ENCODE results near the gene TSEN2. TPM values are rescaled to one million over a fixed set of nuclear protein-coding genes. Genes with fewer than 3 reads are reported as not detected.
"Not testable (repeated sequence)": the region's sequence is repeated elsewhere in the genome, so short reads cannot be mapped to it uniquely, and the experiment has no call there.

TSEN2 gene
- polyA plus RNA-seq, 2 of the 4 experiments (the other 2 are of a cell fraction) = 24.9 to 33.1 TPM

DNA sequence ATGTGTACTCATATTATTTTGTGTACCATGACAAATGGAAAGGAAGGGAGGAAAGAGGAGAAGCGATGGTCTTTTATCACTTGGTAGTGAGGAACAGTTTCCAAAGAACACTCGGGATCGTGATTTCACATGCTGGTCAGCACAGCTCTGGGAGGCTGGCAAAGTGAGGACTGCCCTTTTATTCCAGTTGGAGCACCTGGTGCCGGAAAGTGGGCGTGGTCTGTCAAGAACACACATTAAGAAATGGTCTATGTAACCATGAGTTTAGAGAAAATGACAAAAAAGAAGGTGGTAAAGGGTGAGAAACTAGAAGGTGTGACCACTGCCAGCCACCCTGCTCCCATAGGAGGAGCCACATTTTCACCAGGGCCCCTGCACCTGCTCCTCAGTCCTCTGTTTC, 7.0 kb upstream of the TSEN2 start:
- 91% methylated on average over 5 of the region's 5 CpGs for WGBS (ENCODE audit: missing lambda C conversion rate)
- Histone ChIP-seq H3K4me2 (no peak overlapping the region), H3K27ac (peak overlapping the region in 1 of 2 experiments; percentile 77; a peak in 3 of 6 replicates), H3K4me3 (no peak overlapping the region), H3K4me1 (peaks cover 28% of the 10 kb centered on the region), H3K9me3 (no peaks in the 10 kb centered on the region)
- TF ChIP-seq, protein P1, sequence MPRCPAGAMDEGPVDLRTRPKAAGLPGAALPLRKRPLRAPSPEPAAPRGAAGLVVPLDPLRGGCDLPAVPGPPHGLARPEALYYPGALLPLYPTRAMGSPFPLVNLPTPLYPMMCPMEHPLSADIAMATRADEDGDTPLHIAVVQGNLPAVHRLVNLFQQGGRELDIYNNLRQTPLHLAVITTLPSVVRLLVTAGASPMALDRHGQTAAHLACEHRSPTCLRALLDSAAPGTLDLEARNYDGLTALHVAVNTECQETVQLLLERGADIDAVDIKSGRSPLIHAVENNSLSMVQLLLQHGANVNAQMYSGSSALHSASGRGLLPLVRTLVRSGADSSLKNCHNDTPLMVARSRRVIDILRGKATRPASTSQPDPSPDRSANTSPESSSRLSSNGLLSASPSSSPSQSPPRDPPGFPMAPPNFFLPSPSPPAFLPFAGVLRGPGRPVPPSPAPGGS (IDR thresholded peaks at IDR 0.05) = no peak
- no peak for TF ChIP-seq RNF2 (IDR thresholded peaks at IDR 0.05; ENCODE audit: borderline replicate concordance, low read depth)
- TF ChIP-seq BHLHE40 (IDR thresholded peaks at IDR 0.05; ENCODE audit: low read depth, low read length) = no peak
- TF ChIP-seq HEYL (CRISPR knock-in tag; IDR thresholded peaks at IDR 0.05) = no peak
- no peak for TF ChIP-seq HDAC2 (IDR thresholded peaks at IDR 0.05)
- TF ChIP-seq TFCP2L1 (CRISPR knock-in tag; IDR thresholded peaks at IDR 0.05) = no peak
- TF ChIP-seq FOXS1 (CRISPR knock-in tag; IDR thresholded peaks at IDR 0.05) = no peak
- no peak for TF ChIP-seq PHF8 (IDR thresholded peaks at IDR 0.05; ENCODE audit: borderline replicate concordance, low read depth)
- TF ChIP-seq, protein P2, sequence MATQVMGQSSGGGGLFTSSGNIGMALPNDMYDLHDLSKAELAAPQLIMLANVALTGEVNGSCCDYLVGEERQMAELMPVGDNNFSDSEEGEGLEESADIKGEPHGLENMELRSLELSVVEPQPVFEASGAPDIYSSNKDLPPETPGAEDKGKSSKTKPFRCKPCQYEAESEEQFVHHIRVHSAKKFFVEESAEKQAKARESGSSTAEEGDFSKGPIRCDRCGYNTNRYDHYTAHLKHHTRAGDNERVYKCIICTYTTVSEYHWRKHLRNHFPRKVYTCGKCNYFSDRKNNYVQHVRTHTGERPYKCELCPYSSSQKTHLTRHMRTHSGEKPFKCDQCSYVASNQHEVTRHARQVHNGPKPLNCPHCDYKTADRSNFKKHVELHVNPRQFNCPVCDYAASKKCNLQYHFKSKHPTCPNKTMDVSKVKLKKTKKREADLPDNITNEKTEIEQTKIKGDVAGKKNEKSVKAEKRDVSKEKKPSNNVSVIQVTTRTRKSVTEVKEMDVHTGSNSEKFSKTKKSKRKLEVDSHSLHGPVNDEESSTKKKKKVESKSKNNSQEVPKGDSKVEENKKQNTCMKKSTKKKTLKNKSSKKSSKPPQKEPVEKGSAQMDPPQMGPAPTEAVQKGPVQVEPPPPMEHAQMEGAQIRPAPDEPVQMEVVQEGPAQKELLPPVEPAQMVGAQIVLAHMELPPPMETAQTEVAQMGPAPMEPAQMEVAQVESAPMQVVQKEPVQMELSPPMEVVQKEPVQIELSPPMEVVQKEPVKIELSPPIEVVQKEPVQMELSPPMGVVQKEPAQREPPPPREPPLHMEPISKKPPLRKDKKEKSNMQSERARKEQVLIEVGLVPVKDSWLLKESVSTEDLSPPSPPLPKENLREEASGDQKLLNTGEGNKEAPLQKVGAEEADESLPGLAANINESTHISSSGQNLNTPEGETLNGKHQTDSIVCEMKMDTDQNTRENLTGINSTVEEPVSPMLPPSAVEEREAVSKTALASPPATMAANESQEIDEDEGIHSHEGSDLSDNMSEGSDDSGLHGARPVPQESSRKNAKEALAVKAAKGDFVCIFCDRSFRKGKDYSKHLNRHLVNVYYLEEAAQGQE (IDR thresholded peaks at IDR 0.05) = no peak
- TF ChIP-seq RFX5 (IDR thresholded peaks at IDR 0.05) = no peak
- TF ChIP-seq MAFK (IDR thresholded peaks at IDR 0.05; ENCODE audit: partially characterized antibody) = no peak
- no peak for TF ChIP-seq CHD2 (IDR thresholded peaks at IDR 0.05; ENCODE audit: low read length, partially characterized antibody)
- no peak for TF ChIP-seq KDM1A (IDR thresholded peaks at IDR 0.05; ENCODE audit: low read depth)
- TF ChIP-seq ZNF302 (CRISPR knock-in tag; IDR thresholded peaks at IDR 0.05) = no peak
- no peak for TF ChIP-seq GATA3 (IDR thresholded peaks at IDR 0.05; ENCODE audit: borderline replicate concordance)
- DNase-seq (ENCODE audit: low read depth in 1 of 2, low spot score in 1 of 2) (no peak), FAIRE-seq (no peak), ATAC-seq (no peak)
- ChIA-PET CTCF (interaction anchor here (1.7 to 12.5 kb wide), 3 partner anchors 282 to 339 kb away, joined by 4 to 342 read pairs (median 85); no protein-coding TSS in a partner anchor), POLR2A (no interaction called here)

DNA sequence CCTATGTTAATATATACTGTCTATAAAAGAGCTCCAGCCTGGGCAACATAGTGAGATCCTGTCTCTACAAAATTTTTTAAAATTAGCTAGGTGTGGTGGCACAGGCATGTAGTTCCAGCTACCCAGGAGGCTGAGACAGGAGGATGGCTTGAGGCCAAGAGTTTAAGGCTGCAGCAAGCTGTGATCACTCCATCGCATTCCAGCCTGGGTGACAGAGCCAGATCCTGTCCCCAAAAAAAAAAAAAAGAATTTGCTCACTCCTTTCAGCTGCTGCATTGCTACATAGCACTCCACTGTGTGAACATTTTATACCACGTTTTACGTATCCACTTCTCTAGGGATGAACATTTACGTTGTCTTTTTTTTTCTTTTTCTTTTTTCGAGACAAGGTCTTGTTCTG, 6.0 kb upstream of the TSEN2 start:
- DNase-seq (ENCODE audit: low read depth in 1 of 2, low spot score in 1 of 2) = no peak
- peak overlapping the region in 1 of 2 experiments; percentile 17; a peak in 1 of 6 replicates for H3K27ac ChIP-seq
- WGBS (ENCODE audit: missing lambda C conversion rate) = 81% methylated on average over 5 of the region's 5 CpGs
- no peak overlapping the region for H3K4me3 ChIP-seq
- peaks cover 31% of the 10 kb centered on the region for H3K4me1 ChIP-seq
- H3K9me3 ChIP-seq = no peaks in the 10 kb centered on the region
- ATAC-seq = no peak
- POLR2A ChIA-PET = no interaction called here
- CTCF ChIA-PET = interaction anchor here (0.6 to 12.5 kb wide), 12 partner anchors 9 to 752 kb away, joined by 3 to 342 read pairs (median 6); partner anchors contain the start of gene PPARG
- FAIRE-seq = no peak
- no peak overlapping the region for H3K4me2 ChIP-seq
- TF ChIP-seq, protein P3, sequence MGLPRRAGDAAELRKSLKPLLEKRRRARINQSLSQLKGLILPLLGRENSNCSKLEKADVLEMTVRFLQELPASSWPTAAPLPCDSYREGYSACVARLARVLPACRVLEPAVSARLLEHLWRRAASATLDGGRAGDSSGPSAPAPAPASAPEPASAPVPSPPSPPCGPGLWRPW (IDR thresholded peaks at IDR 0.05) = no peak
- TF ChIP-seq HEYL (CRISPR knock-in tag; IDR thresholded peaks at IDR 0.05) = no peak
- TF ChIP-seq CHD4 (IDR thresholded peaks at IDR 0.05; ENCODE audit: borderline replicate concordance) = no peak
- no peak for TF ChIP-seq RARB (CRISPR knock-in tag; IDR thresholded peaks at IDR 0.05)
- TF ChIP-seq, protein P4, sequence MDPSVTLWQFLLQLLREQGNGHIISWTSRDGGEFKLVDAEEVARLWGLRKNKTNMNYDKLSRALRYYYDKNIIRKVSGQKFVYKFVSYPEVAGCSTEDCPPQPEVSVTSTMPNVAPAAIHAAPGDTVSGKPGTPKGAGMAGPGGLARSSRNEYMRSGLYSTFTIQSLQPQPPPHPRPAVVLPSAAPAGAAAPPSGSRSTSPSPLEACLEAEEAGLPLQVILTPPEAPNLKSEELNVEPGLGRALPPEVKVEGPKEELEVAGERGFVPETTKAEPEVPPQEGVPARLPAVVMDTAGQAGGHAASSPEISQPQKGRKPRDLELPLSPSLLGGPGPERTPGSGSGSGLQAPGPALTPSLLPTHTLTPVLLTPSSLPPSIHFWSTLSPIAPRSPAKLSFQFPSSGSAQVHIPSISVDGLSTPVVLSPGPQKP (IDR thresholded peaks at IDR 0.05; ENCODE audit: low read depth, low read length) = no peak
- no peak for TF ChIP-seq GATA3 (IDR thresholded peaks at IDR 0.05; ENCODE audit: borderline replicate concordance)
- TF ChIP-seq ZC3H11A (IDR thresholded peaks at IDR 0.05) = no peak
- TF ChIP-seq, protein P5, sequence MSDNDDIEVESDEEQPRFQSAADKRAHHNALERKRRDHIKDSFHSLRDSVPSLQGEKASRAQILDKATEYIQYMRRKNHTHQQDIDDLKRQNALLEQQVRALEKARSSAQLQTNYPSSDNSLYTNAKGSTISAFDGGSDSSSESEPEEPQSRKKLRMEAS (IDR thresholded peaks at IDR 0.05) = no peak
- no peak for TF ChIP-seq SREBF2 (IDR thresholded peaks at IDR 0.05)
- no peak for TF ChIP-seq PHF8 (IDR thresholded peaks at IDR 0.05; ENCODE audit: borderline replicate concordance, low read depth)

DNA sequence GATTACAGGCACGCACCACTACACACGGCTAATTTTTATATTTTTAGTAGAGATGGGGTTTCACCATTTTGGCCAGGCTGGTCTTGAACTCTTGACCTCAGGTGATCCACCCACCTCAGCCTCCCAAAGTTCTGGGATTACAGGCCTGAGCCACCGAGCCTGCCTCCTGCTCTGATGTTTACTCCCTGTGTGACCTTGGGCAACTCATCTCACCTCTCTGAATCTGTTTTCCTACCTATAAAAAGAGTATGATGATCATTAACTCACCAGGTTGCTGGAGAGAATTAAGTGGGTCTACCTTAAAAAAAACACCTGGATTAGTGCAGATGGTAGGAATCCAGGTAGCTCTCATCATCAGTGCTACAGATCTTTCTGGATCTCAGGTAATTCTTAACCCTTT, 5.1 kb upstream of the TSEN2 start:
- peaks cover 35% of the 10 kb centered on the region for H3K4me1 ChIP-seq
- ATAC-seq; H3K4me2 ChIP-seq; H3K4me3 ChIP-seq; FAIRE-seq; DNase-seq (ENCODE audit: low read depth in 1 of 2, low spot score in 1 of 2); H3K9me3 ChIP-seq; POLR2A ChIA-PET: not testable (repeated sequence)
- peak overlapping the region; percentile 75 to 82; a peak in 5 of 6 replicates for H3K27ac ChIP-seq
- CTCF ChIA-PET = interaction anchor here (0.5 to 12.5 kb wide), 87 partner anchors 10 to 1485 kb away, joined by 3 to 342 read pairs (median 5); partner anchors contain the start of genes PPARG and TIMP4
- 63% methylated on average over 3 of the region's 3 CpGs for WGBS (ENCODE audit: missing lambda C conversion rate)
